ENCODE results near the gene MPPED1. TPM values are rescaled to one million over a fixed set of nuclear protein-coding genes. Genes with fewer than 3 reads are reported as not detected.

The MPPED1 gene
- total and polyA plus RNA-seq, 2 of the 13 experiments (the other 11 are each of a cell fraction or from before 2014, with no cell fraction given) = 0.77 TPM; not detected in 1

DNA sequence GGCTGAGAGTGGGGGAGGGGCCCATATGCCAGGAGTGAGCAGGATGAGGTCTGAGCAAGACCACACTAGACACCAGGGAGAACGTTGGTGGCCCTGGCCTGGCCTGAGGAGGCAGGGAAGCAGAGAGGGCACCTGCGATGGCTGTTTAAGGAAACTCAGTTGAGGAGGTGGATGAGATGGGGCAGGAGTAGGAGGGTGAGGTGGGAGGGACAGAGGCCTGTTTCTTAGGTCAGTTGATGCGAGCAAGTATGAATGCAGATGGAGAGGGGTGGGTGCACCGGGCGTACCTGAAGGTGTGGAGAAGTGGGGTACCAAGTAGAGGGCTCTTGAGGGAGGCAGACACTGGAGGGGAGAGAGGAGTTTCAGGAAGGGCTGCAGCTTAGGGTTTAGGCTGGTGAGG lies 10.6 kb upstream of the MPPED1 start (continued):
- no peak for TF ChIP-seq HNF1A (IDR thresholded peaks at IDR 0.05; ENCODE audit: low read depth)
- TF ChIP-seq HNF1A (CRISPR knock-in tag; IDR thresholded peaks at IDR 0.05; ENCODE audit: borderline replicate concordance) = no peak

- peaks cover 72% of the 10 kb centered on the region for H3K4me1 ChIP-seq (ENCODE audit: insufficient read depth, low read length)
- intact Hi-C loops (cut with micrococcal nuclease; ENCODE audit: unreplicated experiment) = no loop called here
- H3K36me3 ChIP-seq (replicated peaks in 1 of 2; ENCODE audit: control insufficient read depth in 1 of 2, insufficient read depth in 2 of 2, low read length in 2 of 2) = no peaks in the 10 kb centered on the region
- no peak overlapping the region for H2AFZ ChIP-seq (ENCODE audit: low read length)
- WGBS (ENCODE audit: low lambda C conversion rate) = 0% methylated on average over 1 of the region's 3 CpGs
- H3K9me3 ChIP-seq (ENCODE audit: low read length) = no peaks in the 10 kb centered on the region
- H3K27me3 ChIP-seq (ENCODE audit: control insufficient read depth in 1 of 2, insufficient read depth in 2 of 2, low read length in 2 of 2) = no peaks in the 10 kb centered on the region
- no peak overlapping the region for H3K27ac ChIP-seq (ENCODE audit: extremely low read length, insufficient read depth, low read length)
- no peaks in the 10 kb centered on the region for H4K20me1 ChIP-seq (ENCODE audit: insufficient read depth, low read length)
- no peaks in the 10 kb centered on the region for H3K79me2 ChIP-seq (ENCODE audit: insufficient read depth, low read length)
- no peak overlapping the region for H3K4me2 ChIP-seq (ENCODE audit: low read depth, low read length)
- BruUV-seq (replicated peaks) = no TSS peak
- H3K9ac ChIP-seq (ENCODE audit: insufficient read depth, low read depth, low read length) = no peak overlapping the region
- no peak overlapping the region for H3K4me3 ChIP-seq (replicated peaks in 1 of 3; ENCODE audit: insufficient read depth in 1 of 3, low read depth in 2 of 3, low read length in 3 of 3)
- in situ Hi-C loops (cut with HindIII; ENCODE audit: extremely low pct_ligation_motif_present, low pct_unique_long_range_greater_than_20kb) = no loop called here
- CTCF ChIA-PET (ENCODE audit: low intra/inter-chr PET ratio, low total read pairs) = no interaction called here
- no peak for ATAC-seq
- no peak for DNase-seq (ENCODE audit: low spot score)
- POLR2A ChIA-PET = no interaction called here
- no peak for FAIRE-seq
- TF ChIP-seq HIVEP1 (CRISPR knock-in tag; IDR thresholded peaks at IDR 0.05) (no peak), THYN1 (CRISPR knock-in tag; IDR thresholded peaks at IDR 0.05; ENCODE audit: borderline replicate concordance, low read depth) (no peak), ZIK1 (CRISPR knock-in tag; IDR thresholded peaks at IDR 0.05; ENCODE audit: borderline replicate concordance, low read depth) (no peak), ZNF34 (CRISPR knock-in tag; IDR thresholded peaks at IDR 0.05; ENCODE audit: borderline replicate concordance) (no peak), ZNF83 (CRISPR knock-in tag; IDR thresholded peaks at IDR 0.05; ENCODE audit: borderline replicate concordance) (no peak), ZNF275 (CRISPR knock-in tag; IDR thresholded peaks at IDR 0.05; ENCODE audit: borderline replicate concordance) (no peak), SIX1 (CRISPR knock-in tag; IDR thresholded peaks at IDR 0.05; ENCODE audit: borderline replicate concordance) (no peak), HNRNPL (IDR thresholded peaks at IDR 0.05; ENCODE audit: low read depth, low read length) (no peak), ZNF549 (CRISPR knock-in tag; IDR thresholded peaks at IDR 0.05) (no peak), PLRG1 (conservative IDR thresholded peaks at IDR 0.05) (no peak), SKIL (CRISPR knock-in tag; IDR thresholded peaks at IDR 0.05; ENCODE audit: borderline replicate concordance) (no peak), ZFAT (CRISPR knock-in tag; conservative IDR thresholded peaks at IDR 0.05) (no peak)
- TF ChIP-seq, protein P1, sequence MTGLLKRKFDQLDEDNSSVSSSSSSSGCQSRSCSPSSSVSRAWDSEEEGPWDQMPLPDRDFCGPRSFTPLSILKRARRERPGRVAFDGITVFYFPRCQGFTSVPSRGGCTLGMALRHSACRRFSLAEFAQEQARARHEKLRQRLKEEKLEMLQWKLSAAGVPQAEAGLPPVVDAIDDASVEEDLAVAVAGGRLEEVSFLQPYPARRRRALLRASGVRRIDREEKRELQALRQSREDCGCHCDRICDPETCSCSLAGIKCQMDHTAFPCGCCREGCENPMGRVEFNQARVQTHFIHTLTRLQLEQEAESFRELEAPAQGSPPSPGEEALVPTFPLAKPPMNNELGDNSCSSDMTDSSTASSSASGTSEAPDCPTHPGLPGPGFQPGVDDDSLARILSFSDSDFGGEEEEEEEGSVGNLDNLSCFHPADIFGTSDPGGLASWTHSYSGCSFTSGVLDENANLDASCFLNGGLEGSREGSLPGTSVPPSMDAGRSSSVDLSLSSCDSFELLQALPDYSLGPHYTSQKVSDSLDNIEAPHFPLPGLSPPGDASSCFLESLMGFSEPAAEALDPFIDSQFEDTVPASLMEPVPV (CRISPR knock-in tag; IDR thresholded peaks at IDR 0.05) = no peak
Measured at GRCh38 chr22:43401661-43402060, 10.2 kb upstream of the MPPED1 start.
